Anterior cingulate cortex (tissue), 58 donors: ENCODE data around the gene CDKN2AIP.
"Not testable (repeated sequence)": the region's sequence is repeated elsewhere in the genome, so short reads cannot be mapped to it uniquely, and the experiment has no call there.

ENCODE experiments used
- DNase-seq, 58 donors: peaks; one replicate each; lab custom pipeline; 2025; lab: John Stamatoyannopoulos, UW

CDKN2AIP gene

GRCh38 chr4:183413234-183414200 lies 30.9 kb upstream of the CDKN2AIP start:
- no peak for DNase-seq

GRCh38 chr4:183416879-183417755 lies 27.3 kb upstream of the CDKN2AIP start:
- no peak for DNase-seq

- no peak for DNase-seq
Observed at GRCh38 chr4:183422962-183423631, 21.3 kb upstream of the CDKN2AIP start.

GRCh38 chr4:183424109-183424744 lies 20.2 kb upstream of the CDKN2AIP start:
- DNase-seq, result no peak

- no peak for DNase-seq
Observed at GRCh38 chr4:183426507-183426906, 17.9 kb upstream of the CDKN2AIP start.

- DNase-seq, result no peak
Observed at GRCh38 chr4:183429489-183429888, 14.9 kb upstream of the CDKN2AIP start.

- DNase-seq, result no peak
Observed at GRCh38 chr4:183430317-183430993, 14.0 kb upstream of the CDKN2AIP start.

- DNase-seq, result no peak
Observed at GRCh38 chr4:183430994-183431347, 13.5 kb upstream of the CDKN2AIP start.

GRCh38 chr4:183431614-183432013 lies 12.8 kb upstream of the CDKN2AIP start:
- DNase-seq, result no peak

GRCh38 chr4:183433183-183433582 lies 11.3 kb upstream of the CDKN2AIP start:
- DNase-seq, result not testable (repeated sequence)

GRCh38 chr4:183434264-183434663 lies 10.2 kb upstream of the CDKN2AIP start:
- no peak for DNase-seq

- no peak for DNase-seq
Observed at GRCh38 chr4:183434666-183435190, 9.7 kb upstream of the CDKN2AIP start.

GRCh38 chr4:183435803-183436202 lies 8.6 kb upstream of the CDKN2AIP start:
- no peak for DNase-seq

- no peak for DNase-seq
Observed at GRCh38 chr4:183436417-183436816, 8.0 kb upstream of the CDKN2AIP start.

GRCh38 chr4:183437452-183437851 lies 7.0 kb upstream of the CDKN2AIP start:
- DNase-seq, result no peak

GRCh38 chr4:183438458-183439113 lies 5.8 kb upstream of the CDKN2AIP start:
- no peak for DNase-seq

GRCh38 chr4:183441276-183441675 lies 3.2 kb upstream of the CDKN2AIP start:
- no peak for DNase-seq

- peak in 24 of 58 donors; percentile 29 to 86 (median 64) for DNase-seq
Observed at GRCh38 chr4:183443655-183444213, 702 bp upstream of the CDKN2AIP start.

GRCh38 chr4:183445097-183445428 lies 627 bp downstream of the CDKN2AIP start:
- peak in 13 of 58 donors; percentile 9 to 65 (median 45) for DNase-seq
